Retina (tissue), 1 donor: ENCODE measurements around the gene PCK2.
A peak's percentile ranks its signal among the peaks of the same experiment; 100 is the strongest.

Experiments
- DNase-seq: peaks from one replicate; pipeline ENCODE4 v3.0.0-alpha.2; 2016

PCK2 gene

DNA sequence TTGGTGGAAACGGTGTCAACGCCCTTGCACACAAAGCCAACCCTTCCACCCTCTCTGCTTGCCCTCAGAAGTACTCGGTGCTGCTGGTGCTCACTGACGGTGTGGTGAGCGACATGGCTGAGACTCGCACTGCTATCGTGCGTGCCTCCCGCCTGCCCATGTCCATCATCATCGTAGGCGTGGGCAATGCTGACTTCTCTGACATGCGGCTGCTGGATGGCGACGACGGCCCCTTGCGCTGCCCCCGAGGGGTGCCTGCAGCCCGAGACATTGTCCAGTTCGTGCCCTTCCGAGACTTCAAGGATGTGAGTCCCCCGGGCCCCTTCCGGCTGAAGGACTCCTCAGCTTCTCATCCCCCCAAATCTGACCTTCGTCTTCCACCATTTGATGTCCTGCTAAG lies 17.0 kb upstream of the PCK2 start:
- DNase-seq: no peak

DNA sequence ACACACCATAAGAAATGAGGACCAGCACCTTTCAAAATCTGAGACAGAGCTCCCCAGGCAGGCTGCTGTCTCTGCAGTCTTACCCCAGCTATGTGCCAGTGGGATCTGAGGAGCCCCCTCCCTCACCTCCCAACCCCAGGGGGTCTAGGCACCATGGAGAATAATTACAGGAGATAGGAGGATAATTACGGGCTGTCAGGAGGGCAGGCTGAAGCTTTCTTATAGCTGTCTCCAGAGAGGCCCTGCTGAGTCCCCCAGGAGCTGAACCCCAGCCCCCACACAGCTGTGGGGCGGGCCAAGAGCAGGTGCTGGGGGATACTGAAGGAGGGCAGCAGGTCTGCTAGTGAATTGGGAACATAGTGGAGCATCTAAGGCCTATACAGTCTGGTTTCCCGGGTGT lies 16.0 kb upstream of the PCK2 start:
- peak; percentile 48 for DNase-seq

DNA sequence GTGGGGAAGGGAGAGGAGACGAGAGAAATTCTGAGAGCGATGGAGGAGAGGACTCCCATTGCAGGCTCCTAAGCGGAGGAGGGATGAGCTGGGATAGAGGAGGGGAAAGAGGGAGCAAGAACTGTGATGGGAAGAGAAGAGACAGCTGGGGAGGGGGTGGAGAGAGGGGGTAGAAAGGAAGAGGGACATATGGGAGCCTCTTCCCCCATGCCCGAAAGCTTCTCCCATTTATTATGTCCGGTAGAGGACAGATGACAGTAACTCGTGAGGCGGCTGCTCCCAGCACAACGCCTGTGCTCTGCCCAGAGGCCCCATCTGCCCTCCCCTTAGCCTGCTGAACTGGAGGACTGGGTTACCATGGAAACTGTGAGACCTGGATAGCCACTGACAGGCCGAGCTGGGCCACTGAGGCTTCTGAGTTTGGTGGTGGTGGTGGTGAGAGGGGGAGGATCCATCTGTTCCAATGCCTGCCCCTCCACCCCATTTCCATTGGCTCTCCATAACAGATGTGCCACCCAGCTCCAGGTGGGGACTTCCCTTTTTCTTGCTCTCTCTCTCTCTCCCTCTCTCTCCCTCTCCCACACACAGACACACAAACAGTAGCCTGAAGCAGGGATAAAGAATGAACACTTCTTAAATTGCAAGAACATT lies 14.5 kb upstream of the PCK2 start:
- DNase-seq: peak; percentile 85

DNA sequence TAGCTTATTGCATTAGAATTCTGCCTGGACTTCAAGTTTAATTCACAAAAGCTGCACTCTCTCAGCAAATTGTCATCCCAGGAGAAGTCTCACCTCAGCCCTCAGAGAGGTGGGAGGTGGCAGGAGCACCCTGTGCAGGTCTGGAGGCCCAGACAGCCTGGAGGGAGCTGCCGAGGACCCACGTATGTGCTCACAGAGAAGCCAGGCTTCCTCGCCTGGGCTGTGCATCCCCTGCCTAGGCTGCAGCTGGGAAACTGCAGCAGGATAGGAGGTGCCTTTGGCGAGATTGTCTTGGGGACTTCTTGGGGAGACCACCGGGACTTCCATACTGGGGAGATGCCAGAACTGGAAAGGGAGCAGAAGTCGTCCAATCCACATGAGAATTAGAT lies 14.0 kb upstream of the PCK2 start:
- DNase-seq: no peak

DNA sequence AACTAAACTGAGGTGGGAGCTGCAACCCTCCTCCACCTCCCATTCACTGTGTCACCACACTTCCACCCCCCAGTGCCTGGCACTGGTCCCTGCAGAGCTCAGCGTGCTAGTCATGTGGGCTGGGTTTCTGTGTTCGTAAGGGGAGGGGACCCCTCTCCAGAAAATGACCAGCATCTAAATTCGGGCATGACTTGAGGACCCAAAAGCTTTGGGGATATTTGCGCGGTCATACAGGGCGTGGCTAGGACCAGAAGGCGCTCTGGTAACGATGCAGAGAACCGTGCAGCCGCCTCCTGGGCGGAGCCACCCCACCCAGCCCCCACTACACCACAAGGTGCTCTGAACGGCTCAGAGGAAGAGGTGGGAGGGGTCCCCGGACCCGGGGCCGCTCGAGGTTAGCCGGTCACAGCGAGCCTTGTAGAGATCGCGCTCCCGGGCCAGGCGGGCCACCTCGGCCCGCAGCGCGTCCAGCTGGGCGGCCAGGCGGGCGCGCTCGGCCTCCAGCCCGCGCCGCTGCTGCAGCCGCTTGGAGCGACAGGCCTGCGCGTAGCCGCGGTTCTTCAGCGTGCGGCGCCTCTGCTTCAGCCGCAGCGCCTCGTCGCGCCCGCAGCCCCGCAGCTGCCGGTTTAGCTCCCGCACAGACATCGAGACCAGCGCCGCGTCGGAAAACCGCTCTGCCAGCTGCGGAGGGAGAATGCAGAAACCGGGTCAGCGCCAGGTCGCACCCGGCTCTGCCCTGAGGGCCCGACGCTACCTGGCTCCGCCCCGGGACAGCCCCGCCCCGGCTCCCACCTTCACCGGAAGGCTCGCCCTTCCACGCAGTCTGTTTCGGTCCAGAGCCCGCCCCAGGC lies 13.0 kb upstream of the PCK2 start:
- peak; percentile 81 for DNase-seq

DNA sequence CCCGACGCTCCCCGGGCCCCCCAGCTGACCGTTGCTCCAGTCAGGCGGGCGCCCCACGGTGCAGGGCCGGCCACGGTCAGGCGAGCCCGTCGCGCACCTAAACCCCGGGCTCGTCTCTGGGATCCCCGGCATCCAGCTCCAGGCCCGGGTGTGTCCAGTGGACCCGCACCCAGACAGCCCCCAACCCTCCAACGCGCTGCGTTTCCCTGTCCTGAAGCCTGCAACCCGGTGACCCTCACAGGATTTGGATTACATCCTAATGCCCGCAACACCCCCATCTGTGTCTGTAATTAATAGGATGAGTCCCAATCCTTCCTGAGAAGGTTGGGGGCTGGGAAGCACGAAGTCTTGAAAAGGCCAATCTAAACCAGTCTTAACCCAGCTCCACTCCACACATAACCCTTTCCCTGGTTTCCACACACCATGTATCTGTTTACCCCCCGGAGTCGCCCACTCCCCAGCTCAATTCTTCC lies 12.3 kb upstream of the PCK2 start:
- DNase-seq: peak; percentile 54

DNA sequence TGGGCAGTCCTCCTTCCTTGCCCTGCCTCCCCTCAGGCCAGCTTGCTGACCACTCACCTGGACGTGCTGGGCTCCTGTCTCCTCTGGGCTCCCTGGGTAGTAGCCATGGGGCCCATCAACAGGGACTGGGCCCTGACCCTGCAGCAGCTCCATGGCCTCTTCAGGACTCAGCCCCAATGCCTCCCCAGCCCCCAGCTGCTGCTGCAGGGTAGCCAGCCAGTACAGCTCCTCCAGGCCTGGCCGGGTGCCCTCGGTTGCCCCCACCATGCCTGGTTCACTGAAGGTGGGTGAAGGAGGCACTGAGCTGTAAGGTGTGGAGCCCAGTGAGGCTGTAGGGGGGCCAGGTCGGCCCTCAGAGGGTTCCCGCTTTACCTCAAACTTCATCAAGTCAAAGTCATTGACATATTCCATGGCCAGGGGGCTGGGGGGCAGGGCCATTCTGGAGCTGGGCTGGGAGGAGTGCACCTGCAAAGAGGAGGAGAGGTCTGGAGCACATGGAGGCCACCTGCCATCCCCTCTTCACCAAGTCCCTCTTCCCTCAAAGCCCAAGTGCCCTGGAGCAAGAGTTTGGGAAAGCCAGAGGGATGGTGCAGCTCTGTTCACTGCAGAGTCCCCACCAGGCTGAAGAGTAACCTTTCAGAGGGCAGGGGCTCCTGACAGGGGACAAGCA lies 11.6 kb upstream of the PCK2 start:
- no peak for DNase-seq

DNA sequence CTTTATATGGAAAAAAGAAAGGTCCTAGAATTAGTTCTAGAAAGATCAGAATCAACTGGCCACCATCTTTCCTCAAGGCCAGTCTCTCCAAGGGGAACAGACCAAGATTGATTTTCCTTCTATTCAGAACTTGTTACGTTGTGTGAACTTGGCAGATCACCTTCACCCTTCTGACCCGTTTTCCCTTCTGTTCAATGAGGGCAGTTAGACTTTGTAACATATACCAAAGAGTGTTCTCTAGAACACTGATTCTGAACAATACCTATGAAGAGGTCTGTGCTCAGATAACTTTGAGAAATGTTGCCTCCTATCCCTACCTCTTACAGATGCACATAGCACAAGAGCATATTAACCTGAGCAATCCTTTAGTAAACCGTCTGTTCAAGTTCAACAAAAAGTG lies 10.6 kb upstream of the PCK2 start:
- DNase-seq: no peak

DNA sequence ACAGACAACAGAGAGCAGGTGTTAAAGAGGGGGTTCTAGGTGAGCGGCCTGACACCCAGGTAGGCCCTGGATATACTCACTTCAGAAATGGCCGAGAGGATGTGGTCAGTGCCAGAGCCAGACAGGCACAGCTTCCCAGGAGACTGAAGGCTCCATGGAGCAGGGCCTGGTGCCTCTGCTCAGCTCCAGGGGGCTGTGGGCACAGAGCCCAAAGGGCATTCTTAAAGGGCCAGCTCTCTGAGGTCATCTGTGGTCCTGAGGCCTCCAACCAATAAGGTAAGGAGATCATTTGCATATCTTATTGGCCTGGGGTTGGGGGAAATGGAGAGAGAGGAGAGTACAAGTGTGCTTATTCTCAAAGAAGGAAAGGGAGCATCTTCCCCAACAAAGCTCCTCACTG lies 9.7 kb upstream of the PCK2 start:
- no peak for DNase-seq

DNA sequence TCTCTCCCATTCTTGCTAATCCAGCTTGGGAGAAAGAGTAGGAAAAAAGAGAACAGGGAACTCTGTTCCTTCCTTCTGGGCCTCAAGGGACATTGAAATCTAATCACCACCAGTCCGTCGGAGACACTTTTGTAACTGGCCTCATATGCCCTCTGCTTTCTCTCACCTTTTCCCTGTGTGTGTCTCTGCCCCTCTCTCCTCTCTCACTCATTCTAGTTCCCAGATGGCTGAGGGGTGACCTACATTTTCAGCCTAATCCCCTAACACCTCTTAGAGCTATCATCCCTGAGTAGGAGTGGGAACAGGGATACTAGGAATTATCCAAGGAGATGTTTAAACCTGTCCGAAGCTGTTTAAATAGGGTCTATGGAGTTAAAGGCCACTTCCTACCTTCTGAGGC lies 8.9 kb upstream of the PCK2 start:
- DNase-seq: no peak

DNA sequence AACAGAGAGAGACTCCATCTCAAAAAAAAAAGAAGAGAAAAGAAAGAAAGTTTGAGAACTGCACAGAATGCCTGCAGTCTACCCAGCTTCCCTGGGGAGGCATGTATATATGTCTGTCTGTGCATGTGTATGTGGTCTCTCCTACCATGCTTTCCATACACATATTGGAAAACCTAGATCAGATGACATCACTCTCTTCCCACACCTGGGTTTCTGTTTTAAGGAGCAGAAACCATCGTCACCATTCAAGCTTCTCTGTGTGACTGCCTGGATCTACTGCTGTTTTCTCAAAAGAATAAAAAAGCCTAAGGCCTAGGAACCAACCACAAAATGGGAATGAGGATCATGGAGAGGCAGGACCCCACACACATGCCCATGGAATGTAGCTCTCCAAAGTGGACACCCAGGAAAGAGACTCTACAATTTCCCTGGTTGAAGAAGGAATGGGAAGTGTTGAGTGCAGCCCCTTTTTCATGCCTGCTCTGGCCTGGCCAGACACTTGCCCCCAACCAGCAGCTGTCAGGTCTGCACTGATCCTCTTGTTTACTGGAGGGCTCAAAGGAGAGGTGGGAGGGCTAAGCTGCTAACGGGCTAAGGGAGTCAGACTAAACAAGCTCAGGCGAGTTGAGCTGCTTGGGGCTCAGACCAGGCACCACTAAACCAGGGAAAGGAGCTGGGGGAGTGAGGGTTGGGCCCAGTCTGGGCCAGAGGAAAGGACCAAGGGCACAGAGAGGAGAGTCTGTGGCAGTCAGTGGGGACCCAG lies 7.7 kb upstream of the PCK2 start:
- peak; percentile 57 for DNase-seq

DNA sequence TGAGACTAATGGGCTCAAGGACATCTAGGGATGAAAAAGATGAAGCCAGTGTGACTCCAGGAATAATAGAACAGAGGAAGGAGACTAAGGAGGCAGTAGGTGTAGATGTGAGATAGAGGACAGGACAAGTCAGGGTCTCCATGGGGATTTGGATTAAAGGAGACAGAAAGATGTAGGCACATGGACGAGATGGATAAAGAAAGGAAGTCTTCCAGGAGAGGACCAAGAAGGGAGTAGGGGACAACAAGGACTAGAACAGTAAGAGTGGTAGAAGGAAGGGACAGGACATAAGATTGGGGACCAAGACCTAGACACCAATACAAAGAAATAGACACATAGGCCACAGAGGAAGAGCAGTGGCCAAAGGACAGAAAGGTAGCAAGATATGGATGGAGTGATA lies 7.1 kb upstream of the PCK2 start:
- no peak for DNase-seq

DNA sequence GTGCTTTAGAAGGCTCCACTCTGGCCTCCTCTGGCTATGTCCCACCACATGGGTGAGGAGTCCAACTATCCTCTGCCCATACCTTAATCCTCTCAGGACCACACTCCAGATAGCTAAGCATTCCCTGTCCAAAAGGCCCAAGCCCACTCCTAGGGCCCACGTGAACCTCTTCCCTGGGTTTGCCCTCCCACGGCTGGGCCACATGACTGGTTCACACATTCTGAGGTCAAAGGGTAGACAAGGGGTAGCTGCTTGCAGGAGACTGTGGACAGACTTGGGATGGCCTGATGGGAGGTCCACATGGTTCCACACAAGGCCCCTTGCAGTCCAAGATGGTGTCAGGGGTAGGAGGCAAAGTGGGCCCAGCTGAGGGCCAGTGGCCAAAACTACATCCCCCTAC lies 6.0 kb upstream of the PCK2 start:
- DNase-seq: no peak

DNA sequence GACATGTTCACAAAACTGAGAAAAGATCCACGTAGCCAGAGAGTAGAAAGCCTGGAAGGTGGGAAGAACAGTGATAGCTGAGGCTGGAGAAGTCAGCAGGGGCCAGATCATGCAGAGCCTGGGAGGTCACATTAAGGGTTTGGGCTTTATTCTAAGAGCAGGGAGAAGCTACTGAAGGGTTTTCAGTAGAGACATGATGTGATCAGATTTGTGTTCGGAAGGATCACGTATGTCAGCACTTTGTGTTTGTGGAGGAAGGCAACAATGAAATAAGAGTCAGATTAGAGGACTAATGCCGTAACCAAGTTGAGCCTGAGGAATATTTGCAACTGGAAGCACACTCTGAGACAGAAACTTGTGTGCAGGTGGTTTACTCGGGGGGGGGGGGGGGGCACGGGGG lies 4.2 kb upstream of the PCK2 start:
- DNase-seq: no peak

DNA sequence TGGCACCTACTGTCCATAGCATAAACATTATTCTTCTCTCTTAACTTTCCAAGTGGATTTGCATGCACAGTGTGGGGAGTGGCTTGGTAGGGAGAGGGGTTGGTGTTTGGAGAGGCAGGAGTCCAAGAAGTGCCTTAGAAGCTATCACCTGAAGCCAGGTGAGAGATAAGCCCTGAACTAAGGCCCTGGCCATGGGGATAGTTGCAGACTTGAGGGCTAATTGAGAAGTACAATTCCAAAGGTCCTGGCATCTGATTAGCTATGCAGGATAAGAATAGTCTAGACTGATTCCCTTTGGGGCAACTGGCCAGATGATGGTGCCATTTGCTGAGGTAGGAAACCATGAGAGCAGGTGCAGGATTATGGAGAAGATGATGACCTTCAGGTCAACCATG lies 2.0 kb upstream of the PCK2 start:
- no peak for DNase-seq

DNA sequence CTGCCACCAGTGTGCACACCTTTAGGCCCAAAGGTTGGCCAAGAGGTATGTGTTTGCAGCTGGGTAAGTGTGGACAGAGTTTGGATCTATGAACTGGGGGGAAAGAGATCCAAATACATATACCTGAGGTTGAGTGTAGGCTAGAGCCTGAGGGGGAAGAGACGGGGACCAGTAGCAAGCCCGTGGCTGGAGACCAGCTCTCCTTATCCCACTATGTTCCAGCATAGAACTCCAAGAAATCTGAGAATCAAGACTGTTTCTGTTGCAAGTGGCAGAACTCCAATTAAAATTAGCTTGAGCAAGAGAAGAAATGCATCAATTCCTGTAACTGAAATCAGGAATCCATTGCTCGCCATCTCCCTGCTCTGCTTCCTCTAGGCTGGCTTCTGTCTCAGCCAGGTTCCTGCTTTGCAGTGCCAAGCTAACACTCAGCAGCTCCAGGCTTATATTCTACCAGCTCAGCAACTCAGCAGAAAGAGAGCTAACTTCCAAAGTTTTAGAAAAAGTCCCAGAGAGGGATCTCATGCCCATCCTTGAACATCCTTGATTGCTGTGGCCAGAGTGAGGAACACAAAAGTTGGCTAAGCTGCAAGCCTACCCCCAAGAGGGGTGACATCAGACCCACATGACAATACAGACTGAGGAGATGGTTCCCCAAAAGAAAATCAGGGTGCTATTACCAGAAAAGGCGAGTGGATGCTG lies 1.5 kb upstream of the PCK2 start:
- no peak for DNase-seq

DNA sequence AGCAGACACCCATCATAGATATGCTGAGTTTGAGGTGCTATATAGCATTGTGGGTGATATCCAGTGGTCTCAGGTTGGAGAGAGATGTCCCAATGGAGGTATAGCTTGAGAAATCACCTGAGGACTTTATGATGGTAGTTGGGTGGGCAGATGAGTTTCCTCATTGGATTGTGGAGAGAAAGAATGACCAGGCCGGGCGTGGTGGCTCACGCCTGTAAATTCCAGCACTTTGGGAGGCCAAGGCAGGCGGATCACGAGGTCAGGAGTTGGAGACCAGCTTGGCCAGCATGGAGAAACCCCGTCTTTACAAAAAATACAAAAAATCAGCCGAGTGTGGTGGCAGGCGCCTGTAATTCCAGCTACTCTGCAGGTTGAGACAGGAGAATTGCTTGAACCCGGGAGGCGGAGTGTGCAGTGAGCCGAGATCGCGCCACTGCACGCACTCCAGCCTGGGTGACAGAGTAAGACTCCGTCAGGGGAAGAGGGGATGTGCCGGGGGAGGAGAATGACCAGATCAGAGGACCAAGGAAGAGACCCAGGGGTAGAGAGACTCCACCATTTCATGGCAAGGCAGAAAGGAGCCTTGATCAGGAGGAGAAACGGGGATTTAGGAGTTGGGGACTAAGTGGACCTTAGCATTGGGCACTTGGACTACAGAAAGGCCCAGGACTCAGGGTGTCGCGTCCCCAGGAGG lies 757 bp upstream of the PCK2 start:
- DNase-seq: no peak

DNA sequence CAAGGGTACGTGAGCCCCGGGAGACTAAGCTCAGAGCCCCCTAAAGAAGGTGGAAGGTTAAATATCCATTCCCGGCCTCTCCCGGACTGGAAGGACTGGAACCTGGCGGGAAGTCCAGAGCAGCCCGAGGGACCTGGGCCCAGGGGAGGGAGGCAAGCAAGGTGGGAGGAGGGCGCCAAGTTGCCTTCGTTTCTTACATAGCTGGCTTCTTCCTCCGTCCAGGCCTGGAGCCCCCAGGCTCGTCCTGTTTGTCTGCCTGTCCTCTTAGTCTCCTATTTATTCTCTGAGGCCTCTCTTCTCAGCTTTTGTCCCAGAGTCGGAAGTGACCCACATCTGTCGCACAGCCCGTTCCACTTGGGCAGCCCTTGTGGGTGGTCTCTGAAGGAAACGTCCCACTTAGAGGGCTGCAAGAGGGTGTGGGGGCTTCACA lies 745 bp downstream of the PCK2 start:
- DNase-seq: peak; percentile 87

DNA sequence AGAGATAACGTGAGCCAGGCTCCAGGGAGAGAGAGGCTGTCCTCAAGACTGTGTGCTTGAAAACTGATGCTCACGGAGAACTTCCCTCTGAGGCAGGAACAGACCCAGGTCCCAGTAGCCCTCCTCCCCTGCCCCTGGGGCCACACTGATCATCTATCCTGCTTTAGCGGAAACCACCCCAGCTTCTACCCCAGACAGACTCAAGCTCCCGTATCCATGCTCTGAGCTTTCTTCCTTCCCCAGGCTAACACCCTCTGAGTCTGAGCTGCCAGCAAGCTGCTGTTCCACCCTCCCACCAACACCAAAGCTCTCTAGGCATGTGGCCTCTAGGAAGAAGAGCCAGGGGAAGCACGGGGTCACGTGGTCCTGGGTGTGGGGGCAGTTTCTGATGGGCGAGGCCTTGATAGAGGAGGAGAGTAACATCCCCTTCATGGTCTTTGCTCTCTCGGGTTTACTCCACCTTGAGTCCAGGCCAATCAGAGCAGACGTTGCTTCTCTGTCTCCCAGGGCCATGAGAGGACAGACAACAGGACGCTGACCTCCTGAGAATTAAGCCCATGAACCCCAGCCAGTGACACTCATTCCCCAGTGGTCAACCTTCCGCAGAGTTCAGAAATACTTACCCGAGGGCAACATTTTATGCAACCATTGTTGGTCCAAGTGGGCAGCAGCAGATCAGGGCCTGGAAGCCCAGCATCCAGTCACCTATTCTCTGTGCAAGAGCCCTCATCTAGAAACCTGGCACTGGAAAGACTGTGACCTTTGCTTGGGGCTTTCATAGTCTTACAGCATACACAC lies 1.4 kb downstream of the PCK2 start:
- DNase-seq: peak; percentile 82

DNA sequence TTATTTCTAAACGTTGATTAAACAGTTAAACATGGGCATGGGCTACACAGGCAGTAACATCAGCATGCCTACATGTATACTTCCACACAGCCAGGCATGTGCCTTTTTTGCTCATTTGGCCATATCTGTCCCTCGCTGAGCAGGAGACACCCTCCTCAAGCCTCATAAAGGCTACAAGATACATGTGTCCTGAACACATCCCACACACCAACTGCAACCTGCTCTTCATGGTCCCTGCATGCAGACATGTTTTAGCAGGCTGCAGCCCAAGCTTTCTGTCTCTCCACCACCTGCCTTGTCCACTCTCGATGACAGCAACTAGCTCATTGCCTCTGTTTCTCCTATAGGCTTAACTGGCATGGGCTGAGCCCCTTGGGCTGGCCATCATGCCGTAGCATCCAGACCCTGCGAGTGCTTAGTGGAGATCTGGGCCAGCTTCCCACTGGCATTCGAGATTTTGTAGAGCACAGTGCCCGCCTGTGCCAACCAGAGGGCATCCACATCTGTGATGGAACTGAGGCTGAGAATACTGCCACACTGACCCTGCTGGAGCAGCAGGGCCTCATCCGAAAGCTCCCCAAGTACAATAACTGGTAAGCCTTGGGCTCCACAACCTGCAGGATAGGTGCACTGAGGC lies 2.6 kb downstream of the PCK2 start:
- no peak for DNase-seq
